NCI-H526 treated with DMSO at 0.1 percent for 48 hours (cell line): ENCODE data around the gene ACOX3.

Experiments used
- DNase-seq: peaks from one replicate; lab custom pipeline; 2025; lab: John Stamatoyannopoulos, UW

The ACOX3 gene

GRCh38 chr4:8334786-8335460 is 105.6 kb downstream of the ACOX3 start:
- DNase-seq = no peak

GRCh38 chr4:8333726-8334460 is 106.6 kb downstream of the ACOX3 start:
- DNase-seq = no peak

GRCh38 chr4:8332891-8333331 is 107.6 kb downstream of the ACOX3 start:
- DNase-seq = no peak

- DNase-seq = no peak
Measured at GRCh38 chr4:8332038-8332857, 108.3 kb downstream of the ACOX3 start.

GRCh38 chr4:8331575-8331955 is 109.0 kb downstream of the ACOX3 start:
- no peak for DNase-seq

- no peak for DNase-seq
Measured at GRCh38 chr4:8330821-8331574, 109.5 kb downstream of the ACOX3 start.

GRCh38 chr4:8329859-8330761 is 110.4 kb downstream of the ACOX3 start:
- DNase-seq = no peak

- no peak for DNase-seq
Measured at GRCh38 chr4:8329560-8329858, 111.0 kb downstream of the ACOX3 start.

GRCh38 chr4:8328866-8329559 is 111.5 kb downstream of the ACOX3 start:
- no peak for DNase-seq

GRCh38 chr4:8328456-8328855 is 112.1 kb downstream of the ACOX3 start:
- DNase-seq = no peak

- no peak for DNase-seq
Measured at GRCh38 chr4:8326206-8326605, 114.3 kb downstream of the ACOX3 start.

GRCh38 chr4:8325291-8325973 is 115.1 kb downstream of the ACOX3 start:
- DNase-seq = no peak

GRCh38 chr4:8324640-8325239 is 115.8 kb downstream of the ACOX3 start:
- no peak for DNase-seq

- no peak for DNase-seq
Measured at GRCh38 chr4:8323947-8324555, 116.5 kb downstream of the ACOX3 start.

- DNase-seq = no peak
Measured at GRCh38 chr4:8322794-8323704, 117.5 kb downstream of the ACOX3 start.

- no peak for DNase-seq
Measured at GRCh38 chr4:8321771-8322170, 118.8 kb downstream of the ACOX3 start.

- DNase-seq = no peak
Measured at GRCh38 chr4:8321220-8321619, 119.3 kb downstream of the ACOX3 start.

GRCh38 chr4:8320386-8320750 is 120.2 kb downstream of the ACOX3 start:
- DNase-seq = no peak
